SW480 (cell line): ENCODE data around the gene ZNF655.
"Not testable (repeated sequence)": the region's sequence is repeated elsewhere in the genome, so short reads cannot be mapped to it uniquely, and the experiment has no call there.

Source experiments
- DNase-seq: peaks from one replicate; pipeline ENCODE4 v3.0.0-alpha.2; 2016; ENCODE audit warnings: low spot score

Gene ZNF655

DNA sequence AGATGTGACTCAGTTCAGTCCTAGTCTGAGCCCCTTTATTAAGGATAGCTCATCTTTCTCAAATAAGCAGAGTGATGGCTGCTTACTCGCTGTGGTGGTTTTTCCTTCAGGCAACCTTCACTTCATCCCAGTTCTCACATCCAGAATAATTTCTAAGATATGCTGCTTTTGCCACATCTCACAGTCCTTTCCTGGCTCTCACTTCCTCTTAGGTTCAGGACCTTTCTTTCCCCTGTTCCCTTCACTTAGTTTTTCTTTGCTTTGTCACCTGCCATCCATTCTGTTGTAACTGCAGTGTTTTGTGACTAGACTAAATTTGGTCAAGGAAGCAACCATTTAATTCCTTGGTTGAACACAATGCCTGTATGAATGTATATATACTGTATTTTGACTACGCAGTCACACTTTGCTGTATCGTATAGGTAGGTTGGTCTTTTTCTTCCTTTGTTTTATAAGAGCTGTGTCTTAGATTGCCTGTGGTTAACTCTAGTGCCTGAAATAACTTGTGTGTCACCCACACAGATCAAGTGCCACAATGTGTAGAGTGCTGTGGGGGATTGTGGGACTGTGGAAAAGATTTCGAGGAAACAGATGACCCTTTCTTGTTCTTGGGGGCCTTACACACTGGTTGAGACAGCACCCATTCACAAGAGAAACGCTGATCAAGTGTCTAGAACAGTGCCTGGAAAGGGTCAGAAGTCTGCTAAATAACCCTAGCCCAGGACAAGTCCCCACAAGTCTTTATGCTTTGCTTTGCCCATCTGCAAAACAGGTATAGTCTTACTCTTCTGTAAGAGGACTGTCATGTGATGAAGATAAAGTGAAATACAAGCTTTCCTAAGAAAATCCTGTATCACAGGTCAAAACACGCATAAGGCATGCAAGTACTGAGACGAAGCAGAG is 2.6 kb downstream of the ZNF655 start:
- no peak for DNase-seq

DNA sequence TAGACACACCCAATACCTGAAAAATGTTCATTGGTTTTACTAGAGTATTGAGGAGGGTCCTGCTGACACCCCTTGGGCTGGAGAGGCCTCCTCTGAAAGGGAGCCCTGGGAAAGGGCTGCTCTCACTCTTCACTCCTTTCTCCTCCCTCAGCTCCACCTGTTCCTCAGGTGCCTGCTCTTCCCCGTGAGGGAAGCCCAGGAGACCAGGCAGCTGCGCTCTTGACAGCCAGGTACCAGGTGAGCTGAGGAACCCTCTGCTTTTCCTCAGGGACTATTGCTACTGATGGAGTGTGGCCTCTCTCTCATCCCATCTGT is 3.3 kb downstream of the ZNF655 start:
- DNase-seq, result no peak

DNA sequence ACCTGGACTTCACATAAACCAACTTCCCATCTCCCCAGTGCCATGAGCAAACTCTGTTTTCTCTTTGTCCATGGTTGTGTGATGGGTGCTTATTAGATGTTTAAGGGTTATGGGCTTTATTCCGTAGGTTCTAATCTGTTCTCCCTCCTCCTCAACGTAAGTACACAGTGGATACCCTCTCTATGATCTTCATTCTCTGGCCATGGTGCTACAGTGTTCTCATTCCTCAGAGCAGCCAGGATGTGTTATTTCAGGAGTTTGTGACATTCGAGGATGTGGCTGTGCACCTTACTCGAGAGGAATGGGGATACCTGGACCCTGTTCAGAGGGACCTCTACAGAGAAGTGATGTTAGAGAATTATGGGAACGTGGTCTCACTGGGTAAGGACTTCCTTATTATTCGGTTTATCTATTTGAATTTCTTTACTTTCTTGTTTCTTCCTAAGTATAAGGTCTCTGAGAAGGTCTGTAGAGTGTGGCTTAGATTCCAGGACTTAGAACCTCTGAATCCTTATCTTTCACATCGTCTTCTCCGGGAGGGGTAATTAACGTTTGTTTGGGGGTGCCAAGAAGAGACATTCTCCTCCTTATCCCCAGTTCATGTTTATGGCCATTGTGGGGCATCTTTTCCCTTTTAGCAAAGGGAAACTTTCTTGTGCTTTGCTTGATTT is 3.8 kb downstream of the ZNF655 start:
- DNase-seq, result no peak

DNA sequence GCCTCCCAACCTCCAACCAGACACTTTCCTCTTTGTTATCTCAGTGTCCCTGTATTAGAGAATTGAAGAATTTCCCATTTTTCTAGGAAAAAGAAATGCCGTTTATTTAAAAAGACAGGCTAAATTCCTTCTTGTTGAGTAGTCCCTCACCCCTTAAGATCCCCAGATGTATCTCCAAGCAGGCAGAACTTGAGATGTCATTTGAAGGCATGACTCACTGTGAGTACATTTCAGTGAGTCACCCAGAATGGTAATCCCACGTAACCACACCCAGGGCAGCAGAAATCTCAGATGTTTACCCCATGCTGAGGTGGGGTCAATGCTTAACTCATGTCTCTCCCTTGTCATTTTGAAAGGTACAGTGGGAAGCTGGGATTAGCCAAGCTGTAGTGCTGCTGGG is 4.4 kb downstream of the ZNF655 start:
- peak; percentile 96 for DNase-seq

DNA sequence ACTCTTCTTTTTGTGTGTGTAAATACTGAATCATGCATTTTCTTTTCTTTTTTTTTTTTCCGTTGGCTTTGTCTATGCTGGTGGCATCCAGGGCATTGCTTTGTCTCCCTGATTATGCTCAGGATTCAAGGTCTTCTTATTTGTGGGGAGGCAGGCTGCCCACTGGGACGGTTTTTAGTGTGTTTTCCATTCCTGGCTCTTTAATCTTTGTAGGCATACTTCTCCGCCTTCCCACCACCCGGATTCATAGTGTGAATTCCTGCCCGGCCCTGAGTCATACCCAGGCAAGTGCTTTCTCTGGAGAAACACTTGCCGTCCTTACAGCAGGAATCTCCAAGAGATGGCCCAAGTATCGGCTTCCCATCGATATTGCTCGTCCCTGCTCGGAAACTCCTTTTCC is 5.2 kb downstream of the ZNF655 start:
- DNase-seq, result peak; percentile 74

DNA sequence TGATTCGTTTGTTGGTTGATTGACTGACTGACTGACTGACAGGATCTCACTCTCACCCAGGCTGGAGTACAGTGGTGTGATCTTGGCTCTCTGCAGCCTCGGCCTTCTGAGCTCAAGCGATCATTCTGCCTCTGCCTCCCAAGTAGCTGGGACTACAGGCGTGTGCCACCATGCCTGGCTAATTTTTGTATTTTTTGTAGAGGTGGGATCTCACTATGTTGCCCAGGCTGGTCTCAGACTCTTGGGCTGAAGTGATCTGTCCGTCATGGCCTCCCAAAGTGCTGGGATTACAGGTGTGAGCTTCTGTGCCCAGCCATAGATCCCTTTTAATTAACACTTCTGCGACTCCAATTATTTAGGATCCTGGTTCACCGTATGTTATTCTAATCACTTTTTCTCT is 10.3 kb downstream of the ZNF655 start:
- DNase-seq, result not testable (repeated sequence)

DNA sequence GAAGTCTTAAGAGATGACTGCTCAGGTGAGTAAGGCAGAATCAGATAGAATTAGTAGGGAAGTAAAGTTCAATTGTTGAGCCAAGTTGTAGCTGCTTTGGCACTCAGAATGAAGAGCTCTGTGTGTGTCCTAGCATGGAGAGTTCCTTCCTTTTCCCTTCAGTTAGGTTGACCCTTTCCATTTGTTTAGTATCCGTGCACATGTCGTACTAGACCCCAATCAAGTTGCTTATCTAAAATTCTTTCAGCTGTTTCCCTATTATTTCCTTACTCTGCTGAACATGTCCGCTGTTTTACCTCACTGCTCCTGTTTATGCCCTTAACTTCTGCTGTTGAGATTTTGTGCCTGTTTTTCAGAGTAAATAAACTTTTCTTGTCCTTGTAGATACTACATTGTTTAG is 13.3 kb downstream of the ZNF655 start:
- no peak for DNase-seq

DNA sequence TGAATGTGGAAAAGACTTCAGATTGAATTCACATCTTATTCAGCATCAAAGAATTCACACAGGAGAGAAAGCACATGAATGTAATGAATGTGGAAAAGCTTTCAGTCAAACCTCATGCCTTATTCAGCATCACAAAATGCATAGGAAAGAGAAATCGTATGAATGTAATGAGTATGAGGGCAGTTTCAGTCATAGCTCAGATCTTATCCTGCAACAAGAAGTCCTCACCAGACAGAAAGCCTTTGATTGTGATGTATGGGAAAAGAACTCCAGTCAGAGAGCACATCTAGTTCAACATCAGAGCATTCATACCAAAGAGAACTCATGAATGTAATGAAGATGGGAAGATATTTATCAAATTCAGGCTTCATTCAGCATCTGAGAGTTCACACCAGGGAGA is 14.8 kb downstream of the ZNF655 start:
- no peak for DNase-seq

DNA sequence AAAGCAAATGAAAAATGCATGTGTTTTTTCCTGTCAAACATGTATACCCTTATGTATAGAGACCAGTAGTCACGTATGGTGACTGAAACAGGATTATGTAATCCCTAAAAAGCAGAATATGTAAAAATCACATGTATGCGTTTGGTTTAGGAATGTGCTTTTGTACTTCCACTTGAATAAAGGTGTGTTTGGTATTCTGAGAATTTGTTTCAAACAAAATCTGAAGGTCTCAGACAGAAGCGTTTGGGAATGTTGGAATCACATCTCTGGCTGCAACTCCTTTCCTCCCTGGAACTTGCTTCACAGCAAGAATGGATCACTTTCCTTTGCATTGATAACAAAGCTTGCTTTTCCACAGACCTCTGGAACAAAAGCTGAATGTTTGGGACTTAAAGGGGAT is 17.8 kb downstream of the ZNF655 start:
- no peak for DNase-seq

DNA sequence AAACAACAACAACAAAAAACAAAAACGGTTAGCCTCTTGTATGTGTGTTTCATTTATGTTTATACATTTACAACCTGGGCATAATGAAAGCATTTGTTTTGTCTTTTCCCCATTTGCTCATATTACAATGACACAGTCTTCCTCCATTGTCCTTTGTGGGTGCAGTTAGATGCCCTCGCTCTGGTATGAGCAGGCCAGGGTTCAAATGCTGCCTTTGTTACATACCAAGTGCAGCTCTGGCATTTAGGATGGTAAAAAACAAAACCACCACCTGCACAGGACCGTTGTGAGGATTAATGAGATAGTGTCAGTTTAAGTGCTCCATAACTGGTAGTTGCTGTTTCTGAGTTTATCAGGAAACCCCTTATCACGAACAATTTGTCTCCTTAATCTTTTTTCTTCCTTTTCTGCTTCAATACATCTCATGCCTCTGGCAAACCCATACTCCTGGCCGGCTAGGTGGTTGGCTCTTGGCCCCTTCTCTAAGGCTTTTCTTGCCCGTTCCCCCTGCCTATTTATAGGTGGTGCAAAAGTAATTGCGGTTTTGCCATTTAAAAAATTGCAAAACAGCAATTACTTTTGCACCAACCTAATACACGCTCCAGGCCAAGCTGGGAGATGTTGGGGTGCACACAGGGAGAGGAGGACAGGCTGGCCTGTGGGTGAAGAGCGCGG is 21.0 kb downstream of the ZNF655 start:
- no peak for DNase-seq

DNA sequence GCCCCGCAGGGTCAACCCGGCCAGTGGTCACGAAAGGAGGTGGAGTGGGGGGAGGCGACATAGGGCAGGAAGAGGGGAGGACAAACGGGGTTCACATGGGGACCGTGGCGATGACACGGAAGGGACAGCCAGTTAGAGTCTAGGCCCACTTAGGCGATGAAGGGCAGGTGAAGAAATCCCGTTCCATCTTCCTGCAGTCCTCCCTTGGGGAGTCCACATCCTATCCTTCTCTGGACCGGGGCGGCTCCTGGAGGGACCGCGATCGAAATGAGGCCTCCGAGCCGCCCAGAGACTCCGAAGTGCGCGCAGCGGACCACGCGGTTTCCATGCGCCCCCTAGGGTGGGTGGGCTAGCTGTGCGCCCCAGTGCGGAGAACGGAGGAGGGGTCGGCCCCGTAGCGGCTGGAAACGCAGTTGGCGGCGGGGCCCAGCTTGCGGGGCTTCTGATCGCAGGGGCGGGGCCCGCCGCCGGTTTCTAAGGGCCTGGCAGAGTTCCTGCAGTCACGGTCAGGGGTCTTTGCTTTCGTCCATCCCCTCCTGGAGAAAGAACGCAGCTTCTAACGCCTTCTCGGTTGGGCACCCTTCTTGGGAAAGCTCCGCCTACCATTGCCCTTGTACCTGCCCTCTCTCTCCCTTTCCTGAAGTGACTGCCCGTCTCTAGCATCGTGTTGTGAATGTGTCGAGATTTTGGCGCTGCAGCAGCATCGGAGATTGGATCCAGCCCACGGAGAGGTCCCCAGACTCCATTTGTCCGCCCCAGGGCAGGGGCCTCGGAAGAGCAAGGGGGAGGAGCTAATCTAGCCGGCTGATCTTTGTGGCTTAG is 21.7 kb downstream of the ZNF655 start:
- DNase-seq, result no peak

DNA sequence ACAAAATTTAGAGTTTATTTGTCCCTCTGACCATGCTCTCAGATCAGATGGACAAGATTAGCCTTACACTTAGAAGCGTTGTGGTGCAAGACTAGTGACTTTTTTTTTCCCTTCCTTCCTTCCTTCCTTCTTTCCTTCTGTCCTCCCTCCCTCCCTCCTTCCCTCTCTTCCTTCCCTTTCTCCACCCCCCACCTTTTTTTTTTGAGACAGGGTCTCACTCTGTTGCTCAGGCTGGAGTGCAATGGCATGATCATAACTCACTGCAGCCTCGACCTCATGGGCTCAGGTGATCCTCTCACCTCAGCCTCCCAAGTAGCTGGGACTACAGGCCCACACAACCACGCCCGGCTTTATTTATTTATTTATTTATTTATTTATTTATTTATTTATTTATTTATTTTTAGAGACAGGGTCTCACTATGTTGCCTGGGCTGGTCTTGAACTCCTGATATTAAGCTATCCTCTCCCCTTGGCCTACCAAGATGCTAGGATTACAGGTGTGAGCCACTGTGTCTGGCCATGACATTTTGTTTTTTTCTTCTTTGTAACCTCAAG is 22.4 kb downstream of the ZNF655 start:
- DNase-seq, result not testable (repeated sequence)

DNA sequence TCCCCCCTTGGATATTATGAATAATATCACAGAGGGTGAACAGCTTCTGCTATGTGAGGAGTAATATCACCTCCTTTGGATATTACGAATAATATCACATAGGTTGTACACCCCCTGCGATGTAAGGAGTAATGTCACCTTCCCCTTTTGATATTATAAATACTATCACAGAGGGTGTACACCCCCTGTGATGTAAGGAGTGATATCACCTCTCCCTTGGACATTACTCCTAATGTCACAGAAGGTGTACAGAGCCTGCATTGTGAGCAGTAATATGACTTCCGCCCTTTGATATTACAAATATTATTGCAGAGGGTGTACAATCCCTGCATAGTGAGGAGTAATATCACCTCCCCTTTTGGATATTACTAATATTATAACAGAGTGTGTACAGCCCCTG is 30.4 kb downstream of the ZNF655 start:
- no peak for DNase-seq

DNA sequence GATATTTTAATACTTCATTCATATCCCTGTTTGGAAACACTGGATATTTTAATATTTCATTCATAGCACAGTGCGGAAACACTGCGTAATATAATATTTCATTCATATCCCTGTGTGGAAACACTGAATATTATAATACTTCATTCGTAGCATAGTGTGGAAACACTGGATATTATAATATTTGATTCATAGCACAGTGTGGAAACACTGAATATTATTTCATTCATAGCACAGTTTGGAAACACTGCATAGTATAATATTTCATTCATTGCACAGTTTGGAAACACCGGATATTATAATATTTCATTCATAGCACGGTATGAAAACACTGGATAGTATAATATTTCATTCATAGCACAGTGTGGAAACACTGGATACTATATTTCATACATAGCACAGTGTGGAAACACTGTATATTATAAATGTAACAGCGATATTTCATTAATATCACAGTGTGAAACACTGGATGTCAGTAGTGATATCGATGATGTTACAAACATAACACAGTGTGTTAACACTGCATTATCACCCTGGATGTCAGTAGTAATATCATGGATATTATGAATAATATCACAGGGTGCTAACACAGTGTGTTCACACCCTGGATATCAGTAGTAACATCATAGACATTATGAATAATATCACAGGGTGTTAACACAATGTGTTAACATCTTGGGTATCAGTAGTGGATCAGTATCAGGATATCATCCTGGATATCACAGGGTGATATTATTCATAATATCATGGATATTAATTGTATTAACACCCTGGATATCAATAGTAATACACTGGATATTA is 36.7 kb downstream of the ZNF655 start:
- DNase-seq, result no peak

DNA sequence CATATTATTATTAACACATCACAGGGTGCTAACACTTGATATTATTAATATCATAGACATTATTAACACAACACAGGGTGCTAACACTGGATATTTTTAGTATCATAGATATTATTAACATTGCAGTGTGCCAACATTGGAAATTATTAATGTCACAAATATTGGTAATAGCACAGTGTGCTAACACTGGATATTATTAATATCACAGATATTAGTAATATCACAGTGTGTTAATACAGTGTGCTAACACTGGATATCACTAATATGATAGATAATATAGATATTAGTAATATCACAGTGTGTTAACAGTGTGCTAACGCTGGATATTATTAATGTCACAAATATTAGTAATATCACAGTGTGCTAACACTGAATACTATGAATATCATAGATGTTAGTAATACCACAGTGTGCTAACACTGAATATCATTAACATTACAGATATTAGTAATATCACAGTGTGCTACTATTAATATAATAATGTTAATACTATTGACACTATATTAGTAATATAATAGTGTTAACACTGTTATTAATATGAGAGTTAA is 38.0 kb downstream of the ZNF655 start:
- no peak for DNase-seq

DNA sequence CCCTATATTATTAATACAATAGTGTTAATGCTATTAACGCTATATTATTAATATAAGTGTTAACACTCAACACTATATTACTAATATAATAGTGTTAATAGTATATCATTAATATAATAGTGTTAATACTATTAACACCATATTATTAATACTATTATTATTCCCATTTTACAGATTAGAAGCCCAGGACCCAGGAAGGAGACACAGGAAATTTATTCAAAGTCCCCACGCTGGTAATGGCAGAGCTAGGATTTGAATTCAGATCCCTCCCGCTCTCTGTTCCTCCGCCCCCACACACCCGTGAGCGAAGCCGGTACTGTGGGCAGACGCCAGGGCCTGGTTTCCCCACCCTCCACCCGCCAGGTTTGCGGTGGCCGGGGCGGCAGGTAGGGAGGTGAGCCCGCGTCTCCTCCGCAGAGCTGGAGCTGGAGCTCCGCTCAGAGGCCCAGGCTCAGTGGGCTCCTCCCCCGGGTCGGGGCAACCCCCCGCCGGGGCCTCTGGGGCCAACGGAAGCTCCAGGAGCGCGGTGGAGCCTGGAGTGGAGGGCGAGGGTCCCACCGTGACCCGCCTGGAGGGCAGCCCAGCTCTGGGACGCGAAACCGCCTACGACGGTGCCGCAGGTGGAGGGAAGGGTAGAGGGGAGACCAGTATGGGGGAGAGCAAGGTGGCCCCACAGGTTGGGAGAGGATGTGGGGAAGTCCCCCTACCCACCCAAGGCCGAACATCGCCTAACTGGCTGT is 39.5 kb downstream of the ZNF655 start, which contains the start of gene TMEM225B:
Gene TMEM225B, plus strand, starts transcription at position 506 of the 740 bp plus-strand sequence. CDS start 6,122 bp downstream, outside the sequence.
- no peak for DNase-seq

DNA sequence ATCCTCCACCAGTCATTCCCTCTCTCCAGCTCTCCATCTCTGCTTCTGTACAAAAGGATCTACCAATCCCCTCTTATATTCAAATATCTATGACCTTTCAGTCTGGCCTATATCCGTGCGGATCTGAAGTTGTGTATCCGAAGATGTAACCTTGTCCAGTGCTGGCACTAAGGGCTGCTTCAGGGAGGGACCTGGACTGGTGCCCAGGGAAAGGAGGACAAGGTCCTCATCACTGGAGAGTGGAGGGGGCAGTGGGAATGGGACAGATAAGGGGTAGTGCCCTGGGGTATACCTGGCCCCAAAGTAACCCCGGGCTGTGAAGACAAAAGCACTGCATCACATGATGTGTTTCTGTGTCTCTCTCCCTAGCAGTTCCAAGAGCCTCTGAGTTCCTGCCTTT is 41.4 kb downstream of the ZNF655 start:
- DNase-seq, result no peak

DNA sequence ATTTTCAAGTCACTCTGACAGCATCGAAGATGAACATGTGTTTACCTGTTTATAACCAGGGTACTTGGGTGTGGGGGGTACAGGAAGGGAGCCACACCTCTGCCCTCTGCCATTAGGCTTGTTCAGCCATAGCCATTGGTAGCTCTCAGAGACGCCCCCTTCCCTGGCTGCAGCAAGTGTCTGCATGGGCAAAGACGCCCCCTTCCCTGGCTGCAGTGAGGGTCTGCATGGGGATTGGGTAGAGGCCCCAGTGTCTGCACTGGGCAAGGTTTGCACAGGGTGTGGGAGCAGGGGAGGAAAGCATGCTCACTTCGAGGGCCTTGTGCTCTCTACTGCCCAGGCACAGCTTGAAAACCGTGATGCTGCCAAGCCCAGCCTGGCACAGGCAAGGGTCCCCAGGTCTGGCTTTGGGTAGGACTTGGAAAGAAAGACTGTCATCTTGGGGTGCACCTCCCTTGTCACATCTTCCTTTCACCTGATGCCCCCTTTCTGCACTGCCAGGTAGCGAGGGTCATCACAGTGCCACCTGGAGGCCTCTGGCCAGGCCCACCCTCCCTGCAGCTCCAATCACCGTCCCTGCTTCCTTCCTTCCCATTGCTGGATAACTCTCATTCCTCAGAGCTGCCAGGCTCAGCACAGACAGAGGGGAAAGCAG is 43.3 kb downstream of the ZNF655 start:
- no peak for DNase-seq

DNA sequence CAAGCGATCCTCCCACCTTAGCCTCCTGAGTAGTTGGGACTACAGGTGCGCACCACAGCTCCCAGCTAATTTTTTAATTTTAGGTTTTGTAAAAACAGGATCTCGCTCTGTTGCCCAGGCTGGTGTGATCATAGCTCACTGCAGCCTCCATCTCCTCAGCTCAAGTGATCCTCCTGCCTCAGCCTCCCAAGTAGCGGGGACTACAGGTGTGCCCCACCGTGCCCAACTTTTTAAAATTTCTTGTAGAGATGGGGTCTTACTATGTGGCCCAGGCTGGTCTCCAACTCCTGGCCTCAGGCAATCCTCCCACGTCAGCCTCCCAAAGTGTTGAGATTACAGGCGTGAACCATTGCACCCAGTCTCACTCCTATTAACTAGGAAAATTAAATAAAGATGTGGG is 47.1 kb downstream of the ZNF655 start:
- no peak for DNase-seq
